Measurements from ENCODE around the gene CALD1.

- TF ChIP-seq CTCF (IDR thresholded peaks at IDR 0.05; ENCODE audit: borderline replicate concordance, extremely low read depth, low read length, poor library complexity, severe bottlenecking) (no peak), EZH2 (IDR thresholded peaks at IDR 0.05; ENCODE audit: borderline replicate concordance, low read depth, low read length, severe bottlenecking) (no peak)
These were observed 8.8 kb upstream of the CALD1 start for GRCh38 chr7:134770676-134771075.

All from DND-41 (cell line).